HG03520 (cell line): ENCODE measurements around the gene HLX.

Experiments
- ATAC-seq: cut with Tn5 transposase; IDR thresholded peaks from one replicate; pipeline ENCODE4 v1.9.1; 2021; ENCODE audit warnings: mild to moderate bottlenecking, moderate library complexity; ENCODE audit not compliant: unreplicated experiment

HLX gene

DNA sequence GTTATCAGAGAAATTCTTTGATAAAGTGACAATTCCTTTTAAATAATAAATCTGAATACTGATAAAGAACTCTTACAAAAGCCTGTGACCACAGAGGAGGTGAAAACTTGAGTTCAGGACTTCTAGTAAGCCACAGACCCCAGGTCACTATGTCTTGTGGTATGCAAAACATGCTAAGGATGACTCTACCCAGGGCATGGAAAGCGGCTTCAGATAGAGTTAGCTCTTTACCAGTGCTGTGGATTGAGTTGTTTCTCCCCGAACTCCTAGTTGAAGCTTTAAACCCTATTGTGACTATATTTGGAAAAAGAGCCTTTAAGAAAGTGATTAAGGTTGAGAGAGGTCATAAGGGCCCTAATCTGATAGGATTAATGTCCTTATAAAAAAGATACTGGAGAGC, 42.3 kb downstream of the HLX start:
- no peak for ATAC-seq

- no peak for ATAC-seq
These were observed 42.9 kb downstream of the HLX start for GRCh38 chr1:220921971-220922635.

GRCh38 chr1:220922951-220923350, 43.7 kb downstream of the HLX start:
- ATAC-seq = no peak

DNA sequence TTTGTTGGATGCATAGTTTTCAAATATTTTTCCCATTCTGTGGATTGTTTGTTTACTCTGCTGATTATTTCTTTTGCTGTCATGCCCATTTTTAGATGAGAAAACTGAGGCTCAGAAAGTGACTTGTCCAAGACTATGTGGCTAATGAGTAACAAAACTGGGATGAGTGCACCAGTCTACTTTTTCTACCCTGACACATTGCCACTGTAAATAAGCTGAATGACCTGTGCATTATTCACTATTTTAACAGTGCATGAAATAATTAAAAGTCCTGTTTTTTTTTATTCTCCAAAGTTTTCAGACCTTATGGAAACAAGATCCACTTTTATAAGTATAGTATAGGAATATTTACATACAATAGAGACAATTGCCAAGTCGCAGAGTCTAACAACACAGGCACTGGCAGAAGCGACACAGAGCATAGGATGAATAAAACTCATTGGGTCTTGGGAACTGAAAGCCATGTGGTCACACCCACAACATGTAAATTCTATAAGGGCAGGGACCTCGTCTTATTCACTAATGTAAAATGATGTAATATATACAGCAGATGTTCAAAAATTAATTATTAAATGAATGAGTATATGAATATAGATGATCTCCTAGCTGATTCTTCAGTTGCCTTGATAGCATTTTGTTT, 45.2 kb downstream of the HLX start:
- ATAC-seq = no peak

DNA sequence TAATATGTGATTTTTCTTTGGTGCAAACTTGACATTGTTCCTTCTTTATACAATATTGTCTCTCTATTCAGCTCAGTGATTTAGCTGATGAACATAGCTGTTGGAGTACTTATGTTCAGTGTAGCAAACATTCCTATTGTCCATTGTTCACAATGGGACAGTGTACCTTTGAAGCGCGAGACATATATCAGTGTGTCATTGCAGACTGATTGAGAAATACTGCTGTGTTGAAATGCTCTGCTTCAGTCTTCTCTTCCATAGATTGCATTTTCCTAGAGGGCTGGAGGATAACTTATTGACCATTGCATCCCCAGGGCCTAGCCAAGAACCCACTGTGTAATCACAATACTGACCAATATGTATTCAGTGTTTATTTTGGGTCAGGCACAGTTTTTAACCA, 46.5 kb downstream of the HLX start:
- no peak for ATAC-seq

GRCh38 chr1:220926146-220926545, 46.9 kb downstream of the HLX start:
- ATAC-seq = no peak

DNA sequence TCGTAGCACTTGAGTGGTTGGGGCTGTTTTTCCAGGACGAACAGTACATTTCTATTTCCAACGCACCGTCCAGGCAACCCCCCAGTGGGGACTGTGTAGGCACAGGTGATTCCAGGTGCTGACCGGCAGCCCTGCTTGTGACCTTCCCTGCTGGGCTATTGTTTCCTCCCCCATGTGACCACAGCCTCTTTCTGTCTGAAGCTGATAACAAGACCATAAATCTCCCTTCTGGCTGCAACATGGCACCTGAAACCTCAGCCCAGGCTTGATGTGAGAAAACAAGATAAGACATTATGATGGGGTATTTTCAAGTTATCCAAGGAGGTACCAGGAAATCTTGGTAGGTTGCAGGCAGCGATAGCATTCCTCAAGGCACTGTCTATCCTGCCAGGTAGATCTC, 48.2 kb downstream of the HLX start:
- ATAC-seq = no peak

DNA sequence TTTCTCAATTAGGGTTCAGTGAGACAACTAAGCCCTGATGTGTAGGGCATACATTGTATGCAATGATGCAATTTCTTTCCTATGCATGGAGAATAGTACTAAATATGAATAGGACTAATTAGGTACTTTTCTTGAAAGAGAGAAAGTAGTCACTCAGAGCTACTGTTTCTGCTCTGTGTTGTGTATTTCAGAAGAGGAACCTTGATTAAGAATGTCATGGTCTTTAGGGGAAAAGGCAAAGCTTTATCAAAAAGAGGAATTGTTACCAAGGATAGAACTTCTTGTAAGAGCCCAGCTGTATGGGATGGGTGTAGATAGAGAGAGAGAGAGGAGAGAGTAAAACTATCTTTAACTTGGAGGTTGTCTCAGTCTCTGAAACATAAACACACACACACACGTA, 49.1 kb downstream of the HLX start:
- ATAC-seq = no peak

GRCh38 chr1:220928725-220929300, 49.6 kb downstream of the HLX start:
- no peak for ATAC-seq

- ATAC-seq = no peak
These were observed 50.1 kb downstream of the HLX start for GRCh38 chr1:220929304-220929703.
